Spleen (tissue), 3 donors: ENCODE results near the gene RBM23.

Experiments
- POLR2A ChIP-seq, 3 donors: fragments of 450-650 bp; IDR thresholded peaks; one replicate each; pipeline ENCODE4 v1.5.1; 2017; ENCODE audit warnings: antibody characterized with exemption in 3 of 3, mild to moderate bottlenecking in 1 of 3
- POLR2AphosphoS5 ChIP-seq, 3 donors: sonication (generic); formaldehyde crosslinking; IDR thresholded peaks; one replicate each; pipeline ENCODE4 v1.5.1; 2017; ENCODE audit warnings: antibody characterized with exemption in 3 of 3

GRCh38 chr14:22861651-22862050, 57.3 kb downstream of the RBM23 start:
- TF ChIP-seq POLR2A (IDR thresholded peaks at IDR 0.05), result no peak
- TF ChIP-seq POLR2AphosphoS5 (IDR thresholded peaks at IDR 0.05), result no peak
